Activated CD4-positive, alpha-beta memory T cell treated with anti-CD3 and anti-CD28 coated beads for 36 hours (primary cell): Measurements from ENCODE around the gene MPP4. TPM values are rescaled to one million over a fixed set of nuclear protein-coding genes. Genes with fewer than 3 reads are reported as not detected.

Experiments
- CTCF ChIA-PET: fragments of 350-600 bp; sonication (Branson Sonifier 250); formaldehyde crosslinking; loops from one replicate; lab custom pipeline; 2021; ENCODE audit warnings: antibody characterized with exemption, inconsistent platforms; lab: Charles Lee
- POLR2A ChIA-PET: fragments of 350-600 bp; sonication (Branson Sonifier 250); formaldehyde crosslinking; loops from one replicate; lab custom pipeline; 2021; ENCODE audit warnings: antibody characterized with exemption; lab: Charles Lee
- DNase-seq: peaks from one replicate; pipeline ENCODE4 v3.0.0-alpha.2; 2020
- H3K27ac Mint-ChIP-seq: one replicate; pipeline ENCODE4 v1.8.0; 2021; ENCODE audit warnings: mixed read lengths
- H3K27me3 Mint-ChIP-seq: one replicate; pipeline ENCODE4 v1.8.0; 2021; ENCODE audit warnings: mixed read lengths
- H3K36me3 Mint-ChIP-seq: one replicate; pipeline ENCODE4 v1.8.0; 2021; ENCODE audit warnings: mixed read lengths
- H3K4me1 Mint-ChIP-seq: one replicate; pipeline ENCODE4 v1.8.0; 2021; ENCODE audit warnings: low read depth, mixed read lengths
- H3K4me3 Mint-ChIP-seq: one replicate; pipeline ENCODE4 v1.8.0; 2021; ENCODE audit warnings: mild to moderate bottlenecking, mixed read lengths
- H3K9me3 Mint-ChIP-seq: one replicate; pipeline ENCODE4 v1.8.0; 2021; ENCODE audit warnings: mixed read lengths
- intact Hi-C: fragments of 100-400 bp; cut with micrococcal nuclease; formaldehyde crosslinking; loops from one replicate; pipeline ENCODE4 v1.15.1; 2023
- total RNA-seq, 2 experiments: library from RNA; stranded (reverse); gene quantifications; one replicate each; pipeline ENCODE4 v1.2.3, GENCODE V29; 2021

MPP4 gene
- total RNA-seq, 2 experiments from 2014 or later: not detected

- Mint-ChIP-seq H3K9me3 (no peaks in the 10 kb centered on the region), H3K27ac (no peak overlapping the region), H3K36me3 (no peaks in the 10 kb centered on the region), H3K27me3 (no peaks in the 10 kb centered on the region), H3K4me1 (no peaks in the 10 kb centered on the region), H3K4me3 (no peak overlapping the region)
- POLR2A ChIA-PET: no interaction called here
- CTCF ChIA-PET: no interaction called here
- no peak for DNase-seq
- intact Hi-C loops: no loop called here
Observed at GRCh38 chr2:201669865-201670264, 28.6 kb downstream of the MPP4 start.

GRCh38 chr2:201668402-201668910 is 30.0 kb downstream of the MPP4 start:
- Mint-ChIP-seq H3K9me3 (no peaks in the 10 kb centered on the region), H3K36me3 (no peaks in the 10 kb centered on the region), H3K27me3 (no peaks in the 10 kb centered on the region), H3K4me3 (no peak overlapping the region), H3K27ac (no peak overlapping the region), H3K4me1 (no peaks in the 10 kb centered on the region)
- intact Hi-C loops: no loop called here
- POLR2A ChIA-PET: no interaction called here
- DNase-seq: no peak
- CTCF ChIA-PET: no interaction called here

GRCh38 chr2:201664334-201664733 is 34.1 kb downstream of the MPP4 start:
- no peaks in the 10 kb centered on the region for H3K4me1 Mint-ChIP-seq
- POLR2A ChIA-PET: no interaction called here
- H3K27ac Mint-ChIP-seq: no peak overlapping the region
- no peaks in the 10 kb centered on the region for H3K27me3 Mint-ChIP-seq
- no peaks in the 10 kb centered on the region for H3K36me3 Mint-ChIP-seq
- no peak overlapping the region for H3K4me3 Mint-ChIP-seq
- DNase-seq: no peak
- H3K9me3 Mint-ChIP-seq: no peaks in the 10 kb centered on the region
- intact Hi-C loops: no loop called here
- CTCF ChIA-PET: no interaction called here

- ChIA-PET CTCF (no interaction called here), POLR2A (no interaction called here)
- DNase-seq: no peak
- H3K27me3 Mint-ChIP-seq: peaks cover 1% of the 10 kb centered on the region
- no peaks in the 10 kb centered on the region for H3K36me3 Mint-ChIP-seq
- H3K9me3 Mint-ChIP-seq: no peaks in the 10 kb centered on the region
- intact Hi-C loops: no loop called here
- no peak overlapping the region for H3K4me3 Mint-ChIP-seq
- H3K27ac Mint-ChIP-seq: no peak overlapping the region
- H3K4me1 Mint-ChIP-seq: no peaks in the 10 kb centered on the region
Observed at GRCh38 chr2:201661366-201661765, 37.1 kb downstream of the MPP4 start.

- Mint-ChIP-seq H3K27ac (no peak overlapping the region), H3K4me3 (no peak overlapping the region), H3K4me1 (no peaks in the 10 kb centered on the region), H3K9me3 (no peaks in the 10 kb centered on the region), H3K36me3 (no peaks in the 10 kb centered on the region), H3K27me3 (peaks cover 1% of the 10 kb centered on the region)
- ChIA-PET CTCF (no interaction called here), POLR2A (no interaction called here)
- intact Hi-C loops: no loop called here
- no peak for DNase-seq
Observed at GRCh38 chr2:201660293-201660895, 38.0 kb downstream of the MPP4 start.

DNA sequence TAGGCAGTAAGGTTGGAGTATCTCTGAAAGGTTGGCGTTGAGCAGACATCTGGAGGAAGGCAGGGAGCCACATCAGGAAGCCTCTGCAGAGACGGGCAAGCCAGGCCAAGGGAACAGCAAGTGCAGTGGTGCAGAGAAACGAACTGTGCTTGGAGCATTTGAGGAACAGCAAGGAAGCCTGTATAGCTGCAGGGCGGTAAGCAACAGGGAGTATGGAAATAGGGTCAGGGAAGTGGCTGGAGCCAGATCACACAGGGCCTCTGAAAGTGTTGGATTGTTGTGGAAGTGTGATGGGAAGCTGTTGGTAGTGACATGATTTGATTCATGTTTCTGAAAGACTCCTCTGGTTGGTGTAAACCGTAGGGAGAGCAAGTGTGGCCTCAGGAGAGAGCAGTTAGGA is 41.7 kb downstream of the MPP4 start:
- ChIA-PET CTCF (no interaction called here), POLR2A (no interaction called here)
- Mint-ChIP-seq H3K36me3 (no peaks in the 10 kb centered on the region), H3K27ac (no peak overlapping the region), H3K4me1 (no peaks in the 10 kb centered on the region), H3K27me3 (peaks cover 12% of the 10 kb centered on the region), H3K9me3 (no peaks in the 10 kb centered on the region), H3K4me3 (no peak overlapping the region)
- no peak for DNase-seq
- intact Hi-C loops: no loop called here

DNA sequence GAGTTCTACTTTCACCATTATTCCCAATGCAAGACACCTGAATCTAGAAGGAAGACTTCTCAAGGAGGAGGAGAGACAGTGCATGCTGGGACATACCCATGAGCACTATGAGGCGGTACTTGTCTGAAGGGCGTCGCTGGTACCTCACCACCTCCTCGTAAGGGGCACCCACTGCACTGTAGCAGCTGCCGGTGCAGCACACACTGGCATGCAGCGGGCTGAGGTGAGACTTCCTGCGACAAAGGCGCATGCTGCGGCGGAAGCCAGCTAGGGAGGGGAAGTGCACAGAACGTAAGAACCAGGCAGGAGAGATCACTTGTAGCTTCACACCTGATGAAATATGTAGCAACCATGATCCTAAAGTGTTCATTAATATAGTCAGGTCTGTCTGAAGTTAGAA is 42.3 kb downstream of the MPP4 start:
- no peaks in the 10 kb centered on the region for H3K36me3 Mint-ChIP-seq
- ChIA-PET POLR2A (no interaction called here), CTCF (interaction anchor here (0.6 kb wide), 1 partner anchor 419 kb away, joined by 3 read pairs; no protein-coding TSS in a partner anchor)
- no peak overlapping the region for H3K27ac Mint-ChIP-seq
- no peaks in the 10 kb centered on the region for H3K4me1 Mint-ChIP-seq
- H3K9me3 Mint-ChIP-seq: no peaks in the 10 kb centered on the region
- intact Hi-C loops: no loop called here
- peaks cover 12% of the 10 kb centered on the region for H3K27me3 Mint-ChIP-seq
- DNase-seq: no peak
- no peak overlapping the region for H3K4me3 Mint-ChIP-seq

- no peaks in the 10 kb centered on the region for H3K9me3 Mint-ChIP-seq
- DNase-seq: no peak
- no peaks in the 10 kb centered on the region for H3K36me3 Mint-ChIP-seq
- peaks cover 16% of the 10 kb centered on the region for H3K27me3 Mint-ChIP-seq
- ChIA-PET CTCF (no interaction called here), POLR2A (no interaction called here)
- no peaks in the 10 kb centered on the region for H3K4me1 Mint-ChIP-seq
- intact Hi-C loops: no loop called here
- no peak overlapping the region for H3K4me3 Mint-ChIP-seq
- no peak overlapping the region for H3K27ac Mint-ChIP-seq
Observed at GRCh38 chr2:201654616-201655384, 43.6 kb downstream of the MPP4 start.

DNA sequence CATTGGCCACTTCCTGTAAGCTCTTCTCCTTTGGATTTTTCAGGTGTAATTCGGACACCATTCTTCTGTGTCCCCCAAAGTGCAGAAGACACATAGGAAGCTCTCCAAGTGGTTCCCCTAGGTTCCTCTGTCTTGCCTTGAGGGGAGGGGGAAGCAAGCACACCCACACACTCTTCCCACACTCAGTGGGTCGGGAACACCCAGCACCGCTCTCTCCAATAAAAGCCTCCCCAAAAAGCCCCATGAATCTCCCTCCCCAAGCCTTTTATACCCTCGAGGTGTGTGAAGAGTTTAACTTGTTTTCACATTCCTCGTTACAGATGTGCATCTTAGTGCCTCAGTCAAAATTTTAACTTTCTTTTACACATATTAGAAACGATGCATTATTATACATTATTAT is 45.2 kb downstream of the MPP4 start:
- no peaks in the 10 kb centered on the region for H3K9me3 Mint-ChIP-seq
- H3K36me3 Mint-ChIP-seq: no peaks in the 10 kb centered on the region
- no peak for DNase-seq
- no peak overlapping the region for H3K4me3 Mint-ChIP-seq
- no peaks in the 10 kb centered on the region for H3K4me1 Mint-ChIP-seq
- CTCF ChIA-PET: no interaction called here
- peaks cover 15% of the 10 kb centered on the region for H3K27me3 Mint-ChIP-seq
- intact Hi-C loops: no loop called here
- POLR2A ChIA-PET: no interaction called here
- H3K27ac Mint-ChIP-seq: no peak overlapping the region

DNA sequence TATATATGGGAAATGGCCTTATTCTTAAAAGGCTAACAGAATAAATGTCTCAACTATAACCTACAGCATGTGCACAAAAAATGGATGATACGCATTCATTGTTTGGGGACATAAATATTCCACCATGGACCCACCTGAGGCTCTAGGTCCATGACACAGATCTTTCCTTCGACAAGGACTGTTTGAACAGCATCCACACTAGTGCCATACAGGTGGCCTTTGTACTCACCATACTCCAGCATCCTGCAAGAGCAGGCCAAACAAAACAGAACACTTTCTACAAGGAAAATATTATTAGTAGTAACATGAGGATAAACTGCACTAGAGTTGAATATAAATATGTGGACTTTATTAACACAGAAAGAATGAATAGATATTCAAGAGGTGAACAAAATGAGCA is 49.0 kb downstream of the MPP4 start:
- ChIA-PET POLR2A (no interaction called here), CTCF (no interaction called here)
- intact Hi-C loops: loop anchor here (10.0 kb wide), 1 partner anchor 535 kb away; the partner anchor contains the start of gene CFLAR

GRCh38 chr2:201647431-201647830 is 51.0 kb downstream of the MPP4 start:
- no peaks in the 10 kb centered on the region for H3K9me3 Mint-ChIP-seq
- ChIA-PET POLR2A (interaction anchor here (0.6 kb wide), 1 partner anchor 394 kb away, joined by 5 read pairs; no protein-coding TSS in a partner anchor), CTCF (no interaction called here)
- intact Hi-C loops: loop anchor here (10.0 kb wide), 1 partner anchor 533 kb away; the partner anchor contains the start of gene CFLAR
- no peak overlapping the region for H3K4me3 Mint-ChIP-seq
- H3K4me1 Mint-ChIP-seq: peaks cover 4% of the 10 kb centered on the region
- no peak for DNase-seq
- H3K27ac Mint-ChIP-seq: no peak overlapping the region
- H3K36me3 Mint-ChIP-seq: no peaks in the 10 kb centered on the region
- peaks cover 6% of the 10 kb centered on the region for H3K27me3 Mint-ChIP-seq

More for the DNA sequence above, 49.0 kb downstream of the MPP4 start:
- no peak overlapping the region for H3K27ac Mint-ChIP-seq
- H3K36me3 Mint-ChIP-seq: no peaks in the 10 kb centered on the region
- no peaks in the 10 kb centered on the region for H3K9me3 Mint-ChIP-seq
- peaks cover 15% of the 10 kb centered on the region for H3K27me3 Mint-ChIP-seq
- DNase-seq: no peak
- no peak overlapping the region for H3K4me3 Mint-ChIP-seq
- H3K4me1 Mint-ChIP-seq: no peaks in the 10 kb centered on the region

DNA sequence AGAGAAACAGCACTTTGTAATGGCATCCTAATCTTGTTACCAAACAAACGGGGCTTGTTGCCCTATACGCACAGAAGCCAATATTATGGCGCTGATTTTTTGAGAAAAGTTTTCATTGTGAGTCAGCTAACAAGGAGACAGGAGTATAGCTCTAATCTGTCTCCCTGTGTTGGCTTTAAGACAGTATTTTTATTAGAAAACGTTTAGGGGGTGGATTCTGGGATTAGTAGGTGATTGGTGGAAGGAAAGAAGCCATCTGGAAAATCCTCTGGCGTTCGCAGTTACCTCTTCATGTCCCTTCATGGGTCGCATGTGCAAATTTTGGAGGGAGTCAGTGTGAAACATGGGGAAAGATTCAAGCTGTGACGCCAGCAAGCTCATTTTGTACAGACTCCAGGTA is 54.4 kb downstream of the MPP4 start:
- H3K27me3 Mint-ChIP-seq: no peaks in the 10 kb centered on the region
- H3K4me3 Mint-ChIP-seq: peak overlapping the region; percentile 87
- peaks cover 3% of the 10 kb centered on the region for H3K36me3 Mint-ChIP-seq
- intact Hi-C loops: loop anchor here (5.0 to 10.0 kb wide), 4 partner anchors 382 to 529 kb away; partner anchors contain the start of genes CASP8, CFLAR and FZD7
- no peak overlapping the region for H3K27ac Mint-ChIP-seq
- DNase-seq: no peak
- ChIA-PET CTCF (no interaction called here), POLR2A (no interaction called here)
- H3K4me1 Mint-ChIP-seq: peaks cover 10% of the 10 kb centered on the region
- no peaks in the 10 kb centered on the region for H3K9me3 Mint-ChIP-seq
